IMR-90 (cell line): Measurements from ENCODE around the gene ATP2A3. TPM values are rescaled to one million over a fixed set of nuclear protein-coding genes. Genes with fewer than 3 reads are reported as not detected.

ENCODE experiments used
- ATAC-seq: fragments of 200-7000 bp; cut with Tn5 transposase; 2 replicates; pipeline ENCODE4 v1.9.1; 2020; ENCODE audit warnings: low read depth, mild to moderate bottlenecking, moderate library complexity
- BruUV-seq: library from RNA; stranded (reverse); fragments of 400-500 nt; replicated peaks from 2 replicates; lab custom pipeline; 2021; lab: Mats Ljungman, UMichigan
- CTCF ChIA-PET: fragments of 300-600 bp; formaldehyde crosslinking; extraction: SDS; loops from one replicate; lab custom pipeline; 2021; ENCODE audit warnings: antibody characterized with exemption; lab: Yijun Ruan, JAX
- POLR2A ChIA-PET: fragments of 300-600 bp; sonication (Branson Sonifier 250); formaldehyde crosslinking; loops from one replicate; lab custom pipeline; 2022; ENCODE audit warnings: antibody characterized with exemption; ENCODE audit not compliant: unreplicated experiment; lab: Charles Lee
- DNase-seq: peaks from one replicate; pipeline ENCODE4 v3.0.0; 2013
- H2AFZ ChIP-seq: replicated peaks from 2 replicates; pipeline ENCODE3; 2013; ENCODE audit warnings: low read length, mild to moderate bottlenecking; ENCODE audit not compliant: poor library complexity
- H2AK5ac ChIP-seq: 2 replicates; pipeline ENCODE4 v1.6.1; 2013; ENCODE audit warnings: low read depth, low read length, inconsistent platforms
- H2AK9ac ChIP-seq: replicated peaks from 2 replicates; pipeline ENCODE3; 2013; ENCODE audit warnings: mild to moderate bottlenecking, low read depth, low read length, moderate library complexity; ENCODE audit not compliant: poor library complexity
- H2BK120ac ChIP-seq: 2 replicates; pipeline ENCODE4 v1.6.1; 2013; ENCODE audit warnings: low read depth, low read length, inconsistent platforms
- H2BK15ac ChIP-seq: 3 replicates; pipeline ENCODE4 v1.6.1; 2013; ENCODE audit warnings: low read depth, low read length, inconsistent platforms
- H2BK20ac ChIP-seq: 2 replicates; pipeline ENCODE4 v1.6.1; 2013; ENCODE audit warnings: low read depth, mild to moderate bottlenecking, inconsistent platforms, low read length, moderate library complexity
- H2BK5ac ChIP-seq: 2 replicates; pipeline ENCODE4 v1.6.1; 2013; ENCODE audit warnings: mild to moderate bottlenecking, low read depth, low read length, inconsistent platforms; ENCODE audit not compliant: poor library complexity, severe bottlenecking
- H3K14ac ChIP-seq: replicated peaks from 2 replicates; pipeline ENCODE4 v1.6.1; 2013; ENCODE audit warnings: low read depth, low read length, inconsistent platforms
- H3K18ac ChIP-seq: 2 replicates; pipeline ENCODE4 v1.6.1; 2013; ENCODE audit warnings: low read depth, low read length, control low read depth
- H3K23ac ChIP-seq: 2 replicates; pipeline ENCODE4 v1.6.1; 2013; ENCODE audit warnings: low read depth, low read length, inconsistent platforms
- H3K27ac ChIP-seq: 2 replicates; pipeline ENCODE4 v1.5.1; 2013; ENCODE audit warnings: mild to moderate bottlenecking, control low read depth, low read length; ENCODE audit not compliant: insufficient read depth
- H3K27me3 ChIP-seq: 2 replicates; pipeline ENCODE4 v1.6.1; 2013; ENCODE audit warnings: low read length; ENCODE audit not compliant: control insufficient read depth, insufficient read depth
- H3K36me3 ChIP-seq: 2 replicates; pipeline ENCODE4 v1.6.1; 2013; ENCODE audit warnings: low read length, mixed read lengths; ENCODE audit not compliant: control insufficient read depth, insufficient read depth
- H3K4ac ChIP-seq: 2 replicates; pipeline ENCODE4 v1.6.1; 2013; ENCODE audit warnings: low read depth, low read length, inconsistent platforms
- H3K4me1 ChIP-seq: 2 replicates; pipeline ENCODE4 v1.6.1; 2013; ENCODE audit warnings: low read length, mixed read lengths; ENCODE audit not compliant: control insufficient read depth, insufficient read depth
- H3K4me2 ChIP-seq: 2 replicates; pipeline ENCODE4 v1.6.1; 2013; ENCODE audit warnings: low read depth, mild to moderate bottlenecking, control low read depth, low read length, moderate library complexity
- H3K4me3 ChIP-seq: 2 replicates; pipeline ENCODE4 v1.5.1; 2013; ENCODE audit warnings: low read depth, mild to moderate bottlenecking, control low read depth, low read length, moderate library complexity; ENCODE audit not compliant: insufficient read depth
- H3K56ac ChIP-seq: 2 replicates; pipeline ENCODE4 v1.6.1; 2013; ENCODE audit warnings: low read length, inconsistent platforms; ENCODE audit not compliant: insufficient read depth; ENCODE audit errors: extremely low read depth
- H3K79me1 ChIP-seq, 2 experiments: 2 replicates each; pipeline ENCODE4 v1.6.1; 2013; ENCODE audit warnings: low read length in 2 of 2, inconsistent platforms in 1 of 2, low read depth in 1 of 2
- H3K9ac ChIP-seq: 2 replicates; pipeline ENCODE4 v1.6.1; 2013; ENCODE audit warnings: low read depth, low read length, control low read depth
- H3K9me1 ChIP-seq: 2 replicates; pipeline ENCODE4 v1.6.1; 2013; ENCODE audit warnings: low read length, inconsistent platforms; ENCODE audit not compliant: insufficient read depth
- H3K9me3 ChIP-seq: 2 replicates; pipeline ENCODE4 v1.6.1; 2013; ENCODE audit warnings: low read length; ENCODE audit not compliant: control insufficient read depth, insufficient read depth
- H4K20me1 ChIP-seq: 2 replicates; pipeline ENCODE4 v1.6.1; 2013; ENCODE audit warnings: low read length, inconsistent platforms; ENCODE audit not compliant: insufficient read depth
- H4K5ac ChIP-seq: 2 replicates; pipeline ENCODE4 v1.6.1; 2013; ENCODE audit warnings: mild to moderate bottlenecking, low read depth, low read length, control low read depth
- H4K8ac ChIP-seq, 2 experiments: 2 replicates each; pipeline ENCODE4 v1.6.1; 2013; ENCODE audit warnings: low read depth in 2 of 2, low read length in 2 of 2, control low read depth in 1 of 2, inconsistent platforms in 1 of 2
- H4K91ac ChIP-seq: 2 replicates; pipeline ENCODE4 v1.6.1; 2013; ENCODE audit warnings: low read depth, low read length, inconsistent platforms; ENCODE audit not compliant: insufficient read depth
- CEBPB ChIP-seq: IDR thresholded peaks from 2 replicates; pipeline ENCODE4 v1.6.1; 2012; ENCODE audit warnings: low read depth, low read length, improper control_type of control experiment
- ELK1 ChIP-seq: fragments of 150-350 bp; IDR thresholded peaks from 2 replicates; pipeline ENCODE4 v1.6.1; 2016; ENCODE audit warnings: low read depth, mild to moderate bottlenecking, low read length, moderate library complexity, borderline replicate concordance
- FOS ChIP-seq: fragments of 150-350 bp; IDR thresholded peaks from 2 replicates; pipeline ENCODE4 v1.6.1; 2016; ENCODE audit warnings: low read depth, low read length
- RAD21 ChIP-seq: IDR thresholded peaks from 2 replicates; pipeline ENCODE4 v1.6.1; 2012; ENCODE audit warnings: low read length, improper control_type of control experiment
- RFX5 ChIP-seq: IDR thresholded peaks from 2 replicates; pipeline ENCODE4 v1.8.0; 2012; ENCODE audit warnings: low read depth, mild to moderate bottlenecking, low read length, moderate library complexity
- SMC3 ChIP-seq: fragments of 150-350 bp; IDR thresholded peaks from 2 replicates; pipeline ENCODE4 v1.6.1; 2016; ENCODE audit warnings: low read depth, mild to moderate bottlenecking, antibody characterized with exemption, low read length, moderate library complexity
- USF2 ChIP-seq: fragments of 150-350 bp; IDR thresholded peaks from 2 replicates; pipeline ENCODE4 v1.6.1; 2017; ENCODE audit warnings: mild to moderate bottlenecking, antibody characterized with exemption, low read length, low read depth
- WGBS, 2 experiments: methylation state at CpG; one replicate each; pipeline versions ENCODE4 v1.1.5 to v1.1.7; 2013; ENCODE audit warnings: missing lambda C conversion rate in 2 of 2; ENCODE audit not compliant: insufficient read length in 1 of 2; ENCODE audit errors: extremely low coverage in 2 of 2; 5-methylcytosine and 5-hydroxymethylcytosine counted together
- dilution Hi-C: fragments of 300-500 bp; cut with HindIII; formaldehyde crosslinking; loops from one replicate; pipeline ENCODE4 v1.14.3; 2018; ENCODE audit warnings: low sequenced_read_pairs; ENCODE audit not compliant: unreplicated experiment
- in situ Hi-C: fragments of 300-500 bp; cut with MboI; formaldehyde crosslinking; loops from 3 replicates; pipeline ENCODE4 v1.14.3; 2019; ENCODE audit warnings: low sequenced_read_pairs, inconsistent platforms, mixed read lengths
- intact Hi-C: fragments of 100-400 bp; cut with micrococcal nuclease; formaldehyde crosslinking; loops from 2 replicates; pipeline ENCODE4 v1.10.0; 2022
- polyA plus RNA-seq, 3 experiments: library from polyadenylated mRNA; depleted of rRNA; stranded (reverse); fragments of >200 nt; gene quantifications; 2 replicates each; pipeline ENCODE4 v1.2.3, GENCODE V29; 2012; ENCODE audit warnings: low replicate concordance in 1 of 3
- total RNA-seq: library from RNA; depleted of rRNA; stranded (reverse); fragments of >200 nt; gene quantifications from 2 replicates; pipeline ENCODE4 v1.2.3, GENCODE V29; 2012

ATP2A3 gene
- total and polyA plus RNA-seq, 2 of the 4 experiments (the other 2 are of a cell fraction): 0.18 to 0.63 TPM

GRCh38 chr17:3916825-3917224, 47.4 kb downstream of the ATP2A3 start:
- H3K4ac ChIP-seq: no peak overlapping the region
- peak overlapping the region; percentile 23 for H2AK9ac ChIP-seq
- H3K4me3 ChIP-seq: no peak overlapping the region
- no peak for TF ChIP-seq RAD21
- no peak for TF ChIP-seq SMC3
- no peak for TF ChIP-seq ELK1
- TF ChIP-seq FOS: no peak
- TF ChIP-seq RFX5: no peak
- no peak for TF ChIP-seq USF2
- no peak for TF ChIP-seq CEBPB
- peaks cover 5% of the 10 kb centered on the region; the same call in 1 of the 2 replicates for H3K4me1 ChIP-seq
- no peak overlapping the region for H3K4me2 ChIP-seq
- intact Hi-C loops: no loop called here
- H3K27ac ChIP-seq: no peak overlapping the region
- no peaks in the 10 kb centered on the region for H3K27me3 ChIP-seq
- dilution Hi-C loops: no loop called here
- no CpG with 5 or more reads among the region's 10 CpGs for WGBS, 2 experiments
- H3K36me3 ChIP-seq: no peaks in the 10 kb centered on the region
- H4K5ac ChIP-seq: no peak overlapping the region
- H3K18ac ChIP-seq: no peak overlapping the region
- ATAC-seq (no peak), DNase-seq (no peak)
- no peaks in the 10 kb centered on the region for H3K79me1 ChIP-seq
- no peak overlapping the region for H3K14ac ChIP-seq
- ChIA-PET POLR2A (interaction anchor here (0.6 kb wide), 1 partner anchor 71 kb away, joined by 3 read pairs; no protein-coding TSS in a partner anchor), CTCF (no interaction called here)
- in situ Hi-C loops: no loop called here
- no peaks in the 10 kb centered on the region for H3K9me1 ChIP-seq
- no TSS peak for BruUV-seq
- H2AFZ ChIP-seq: peak overlapping the region; percentile 33
- H3K9ac ChIP-seq: no peak overlapping the region
- H2BK15ac ChIP-seq: no peak overlapping the region
- H2BK5ac ChIP-seq: no peak overlapping the region
- H2BK120ac ChIP-seq: no peak overlapping the region
- no peaks in the 10 kb centered on the region for H4K20me1 ChIP-seq
- H3K9me3 ChIP-seq: no peaks in the 10 kb centered on the region
- peak overlapping the region; percentile 59; the same call in 1 of the 2 replicates for H2AK5ac ChIP-seq
- H4K91ac ChIP-seq: no peak overlapping the region
- no peak overlapping the region for H2BK20ac ChIP-seq
- H3K23ac ChIP-seq: no peak overlapping the region
- H4K8ac ChIP-seq: no peak overlapping the region
- no peak overlapping the region for H3K56ac ChIP-seq
